Stimulated activated CD8-positive, alpha-beta memory T cell treated with anti-CD3 and anti-CD28 coated beads, Interleukin-15, amount 100 ng/mL, for 48 hours (primary cell): ENCODE results near the gene POLA2.

Experiments used
- DNase-seq, 2 donors: peaks; one replicate each; pipeline ENCODE4 v3.0.0-alpha.2; 2020; ENCODE audit warnings: low read depth in 2 of 2

The POLA2 gene

GRCh38 chr11:65286686-65287085, 24.9 kb downstream of the POLA2 start:
- DNase-seq, result no peak

- no peak for DNase-seq
Observed at GRCh38 chr11:65287601-65288000, 25.8 kb downstream of the POLA2 start.

GRCh38 chr11:65288706-65289536, 27.2 kb downstream of the POLA2 start:
- no peak for DNase-seq

- no peak for DNase-seq
Observed at GRCh38 chr11:65290448-65291165, 28.8 kb downstream of the POLA2 start.

- no peak for DNase-seq
Observed at GRCh38 chr11:65291613-65292012, 29.9 kb downstream of the POLA2 start.

GRCh38 chr11:65292890-65293289, 31.1 kb downstream of the POLA2 start:
- no peak for DNase-seq

- no peak for DNase-seq
Observed at GRCh38 chr11:65293909-65294381, 32.2 kb downstream of the POLA2 start.

- DNase-seq, result no peak
Observed at GRCh38 chr11:65295001-65295400, 33.2 kb downstream of the POLA2 start.

- DNase-seq, result no peak
Observed at GRCh38 chr11:65295571-65296341, 34.0 kb downstream of the POLA2 start.

- DNase-seq, result no peak
Observed at GRCh38 chr11:65297026-65297672, 35.4 kb downstream of the POLA2 start.

- no peak for DNase-seq
Observed at GRCh38 chr11:65298131-65298535, 36.4 kb downstream of the POLA2 start.

- no peak for DNase-seq
Observed at GRCh38 chr11:65298655-65299179, 37.0 kb downstream of the POLA2 start.

- no peak for DNase-seq
Observed at GRCh38 chr11:65300621-65301275, 39.0 kb downstream of the POLA2 start.

- no peak for DNase-seq
Observed at GRCh38 chr11:65301491-65302329, 39.9 kb downstream of the POLA2 start.

- no peak for DNase-seq
Observed at GRCh38 chr11:65303555-65303954, 41.8 kb downstream of the POLA2 start.

GRCh38 chr11:65304110-65304509, 42.3 kb downstream of the POLA2 start:
- no peak for DNase-seq

GRCh38 chr11:65304613-65305012, 42.9 kb downstream of the POLA2 start:
- DNase-seq, result no peak

- DNase-seq, result no peak
Observed at GRCh38 chr11:65305501-65306268, 43.9 kb downstream of the POLA2 start.
